ENCODE data around the gene RNF207.

- TF ChIP-seq EP300 (IDR thresholded peaks at IDR 0.05): no peak
- TF ChIP-seq POLR2AphosphoS5 (IDR thresholded peaks at IDR 0.05): no peak
Observed at GRCh38 chr1:6166655-6167390, 39.1 kb upstream of the RNF207 start.
